GM21515 (cell line): ENCODE results near the gene RAPGEF1.

Source experiments
- ATAC-seq: cut with Tn5 transposase; IDR thresholded peaks from one replicate; pipeline ENCODE4 v1.9.1; 2021; ENCODE audit not compliant: unreplicated experiment

RAPGEF1 gene

GRCh38 chr9:131732061-131732526, 7.8 kb downstream of the RAPGEF1 start:
- ATAC-seq: no peak

GRCh38 chr9:131731644-131732043, 8.2 kb downstream of the RAPGEF1 start:
- ATAC-seq: no peak

GRCh38 chr9:131731237-131731636, 8.6 kb downstream of the RAPGEF1 start:
- ATAC-seq: no peak

GRCh38 chr9:131728961-131729360, 10.9 kb downstream of the RAPGEF1 start:
- no peak for ATAC-seq

DNA sequence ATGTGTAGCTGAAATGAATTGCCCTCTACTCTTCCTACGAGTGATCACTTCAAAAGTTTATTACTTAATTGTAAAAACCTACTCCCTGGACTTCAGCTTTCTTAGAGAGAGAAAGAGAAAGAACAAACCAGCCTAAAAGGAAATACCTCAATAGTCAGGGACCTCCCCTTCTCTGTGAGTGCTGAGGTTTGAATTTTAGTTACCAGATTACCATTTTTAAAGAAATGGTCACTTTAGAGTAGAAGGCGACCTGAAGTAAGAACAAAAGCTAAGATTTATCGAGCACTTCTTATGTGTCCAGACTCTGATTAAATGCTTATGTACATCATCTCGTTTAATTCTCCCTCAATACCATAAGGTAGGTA, 11.3 kb downstream of the RAPGEF1 start:
- no peak for ATAC-seq

GRCh38 chr9:131727795-131728545, 11.9 kb downstream of the RAPGEF1 start:
- ATAC-seq: no peak

- ATAC-seq: no peak
Observed at GRCh38 chr9:131727184-131727759, 12.6 kb downstream of the RAPGEF1 start.

- no peak for ATAC-seq
Observed at GRCh38 chr9:131724683-131725082, 15.2 kb downstream of the RAPGEF1 start.

GRCh38 chr9:131723632-131724031, 16.2 kb downstream of the RAPGEF1 start:
- no peak for ATAC-seq

DNA sequence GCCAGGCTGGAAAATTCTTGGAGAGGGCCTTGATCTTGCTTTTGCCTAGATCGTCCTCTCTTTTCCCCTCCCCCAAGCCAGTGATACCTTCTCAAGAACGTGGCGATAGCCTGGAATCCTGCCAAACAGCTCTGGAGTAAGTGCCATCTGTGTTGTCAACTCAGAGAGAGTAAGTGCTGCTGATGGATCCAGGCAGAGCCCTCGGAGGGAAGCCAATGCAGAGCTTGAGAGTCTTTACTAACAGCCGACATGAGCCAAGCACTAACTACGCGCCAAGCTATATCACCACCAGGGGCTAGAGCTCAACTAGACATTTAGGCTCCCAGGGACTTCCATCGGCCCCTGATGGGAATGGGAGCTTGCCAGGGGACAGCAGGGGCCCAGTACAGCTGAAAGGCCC, 17.6 kb downstream of the RAPGEF1 start:
- ATAC-seq: no peak

- no peak for ATAC-seq
Observed at GRCh38 chr9:131721076-131721475, 18.8 kb downstream of the RAPGEF1 start.

DNA sequence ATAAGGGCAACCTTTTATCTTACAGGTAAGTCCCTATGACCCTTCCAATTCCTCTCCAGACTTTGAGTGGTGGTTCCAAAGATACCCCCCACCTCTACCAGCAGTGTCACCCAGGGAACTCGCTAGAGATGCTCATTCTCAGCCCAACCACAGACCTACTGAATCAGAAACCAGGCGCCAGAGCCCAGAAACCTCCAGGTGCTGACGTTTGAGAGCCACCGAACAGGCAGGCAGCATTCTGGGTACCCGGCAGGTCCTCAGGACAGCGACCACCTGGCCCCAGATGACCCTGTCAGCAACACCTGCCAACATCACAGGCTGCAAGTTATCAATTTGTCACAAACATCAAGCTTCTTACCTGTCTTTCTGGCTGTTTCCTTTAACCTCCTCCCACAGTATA, 19.5 kb downstream of the RAPGEF1 start:
- ATAC-seq: peak; percentile 50

GRCh38 chr9:131719262-131719908, 20.5 kb downstream of the RAPGEF1 start:
- no peak for ATAC-seq

- no peak for ATAC-seq
Observed at GRCh38 chr9:131717719-131718460, 22.0 kb downstream of the RAPGEF1 start.

GRCh38 chr9:131715906-131716305, 24.0 kb downstream of the RAPGEF1 start:
- ATAC-seq: no peak

GRCh38 chr9:131714821-131715220, 25.1 kb downstream of the RAPGEF1 start:
- no peak for ATAC-seq

GRCh38 chr9:131714161-131714646, 25.7 kb downstream of the RAPGEF1 start:
- ATAC-seq: no peak

GRCh38 chr9:131713016-131713415, 26.9 kb downstream of the RAPGEF1 start:
- no peak for ATAC-seq

- no peak for ATAC-seq
Observed at GRCh38 chr9:131712151-131712716, 27.6 kb downstream of the RAPGEF1 start.

DNA sequence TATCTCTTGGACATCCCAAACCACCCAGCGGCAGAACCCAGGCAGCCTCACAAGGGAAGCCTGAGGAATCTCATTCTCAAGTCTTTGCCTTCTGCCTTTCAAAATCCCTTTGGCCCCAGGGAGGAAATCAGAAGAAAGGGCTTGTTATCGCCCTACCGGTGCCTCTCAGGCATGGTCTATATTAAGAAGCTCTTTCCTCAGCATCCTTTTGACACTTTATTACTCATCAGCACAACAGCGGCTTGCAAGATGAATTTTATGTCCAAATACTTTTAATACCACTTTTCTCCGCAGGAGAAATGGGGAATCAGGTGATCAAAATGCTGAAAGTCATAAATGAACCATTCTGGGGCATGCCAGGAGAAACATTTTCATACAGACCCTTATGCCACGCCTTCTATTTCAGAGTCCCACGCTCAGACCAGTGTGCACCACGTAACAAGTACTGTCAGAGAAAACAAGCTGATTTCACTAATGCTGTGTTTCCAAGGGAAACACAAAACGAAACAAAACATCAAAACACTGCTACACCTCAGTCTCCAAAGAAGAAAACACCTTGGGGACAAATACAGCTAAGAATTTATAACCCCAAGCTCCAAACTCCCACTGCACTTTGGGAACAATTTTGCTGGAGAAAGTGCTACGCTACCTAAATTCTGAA, 30.0 kb downstream of the RAPGEF1 start:
- ATAC-seq: peak; percentile 56
